K562 (cell line): ENCODE data around the gene EFNA2. TPM values are rescaled to one million over a fixed set of nuclear protein-coding genes. Genes with fewer than 3 reads are reported as not detected.

Experiments used
- ASH1L ChIP-seq: fragments of 450-650 bp; IDR thresholded peaks from 2 replicates; pipeline ENCODE4 v1.6.1; 2018; ENCODE audit warnings: borderline replicate concordance, mild to moderate bottlenecking, low read depth; ENCODE audit not compliant: partially characterized antibody
- CBX2 ChIP-seq: fragments of 200-600 bp; sonication (generic); IDR thresholded peaks from one replicate; pipeline ENCODE4 v1.6.1; 2012; ENCODE audit warnings: mild to moderate bottlenecking, low read length, inconsistent platforms; ENCODE audit not compliant: insufficient read depth, poor library complexity, severe bottlenecking
- E2F3 ChIP-seq: fragments of 250-450 bp; sonication (Bioruptor Pico); IDR thresholded peaks from 2 replicates; pipeline ENCODE4 v1.4.0; 2020; ENCODE audit warnings: mild to moderate bottlenecking
- EGR1 ChIP-seq: fragments of 450-650 bp; conservative IDR thresholded peaks from 2 replicates; pipeline ENCODE4 v1.6.1; 2017; ENCODE audit warnings: mild to moderate bottlenecking
- EP400 ChIP-seq: fragments of 450-650 bp; IDR thresholded peaks from 2 replicates; pipeline ENCODE4 v1.6.1; 2017; ENCODE audit warnings: antibody characterized with exemption, mild to moderate bottlenecking, moderate library complexity
- GABPA ChIP-seq: fragments of 200-800 bp; sonication (Bioruptor generic); conservative IDR thresholded peaks from 2 replicates; pipeline ENCODE4 v1.6.1; 2016; ENCODE audit warnings: low read depth, missing genetic modification characterization, missing compliant biosample characterization
- ILK ChIP-seq: fragments of 450-650 bp; IDR thresholded peaks from 2 replicates; pipeline ENCODE4 v1.6.1; 2016; ENCODE audit warnings: missing genetic modification characterization, low read depth, mild to moderate bottlenecking, missing compliant biosample characterization, moderate library complexity, borderline replicate concordance
- JUND ChIP-seq, 2 experiments: IDR thresholded peaks; 2 replicates in 1 of 2; 3 replicates in 1 of 2; pipeline ENCODE4 v1.6.1; 2011; ENCODE audit warnings: borderline replicate concordance in 2 of 2, low read depth in 2 of 2, low read length in 2 of 2, improper control_type of control experiment in 1 of 2, missing biosample characterization in 1 of 2, missing genetic modification characterization in 1 of 2, missing genetic modification reagents in 1 of 2
- MCM3 ChIP-seq: fragments of 450-650 bp; IDR thresholded peaks from 2 replicates; pipeline ENCODE4 v1.6.1; 2016
- MTA3 ChIP-seq: fragments of 450-650 bp; formaldehyde crosslinking; IDR thresholded peaks from 2 replicates; pipeline ENCODE4 v1.6.1; 2017; ENCODE audit warnings: mild to moderate bottlenecking, borderline replicate concordance
- NCOA4 ChIP-seq: fragments of 450-650 bp; IDR thresholded peaks from 2 replicates; pipeline ENCODE4 v1.6.1; 2018; ENCODE audit warnings: mild to moderate bottlenecking; ENCODE audit not compliant: partially characterized antibody
- PHF8 ChIP-seq: fragments of 200-600 bp; sonication (generic); IDR thresholded peaks from 2 replicates; pipeline ENCODE4 v1.6.1; 2012; ENCODE audit warnings: mixed run types, mild to moderate bottlenecking, inconsistent platforms, low read length, moderate library complexity, borderline replicate concordance
- POLR2H ChIP-seq: IDR thresholded peaks from 2 replicates; pipeline ENCODE4 v1.6.1; 2016; ENCODE audit warnings: missing genetic modification characterization, low read depth, mild to moderate bottlenecking, control low read depth, missing compliant biosample characterization, moderate library complexity
- RFX7 ChIP-seq: fragments of 250-450 bp; sonication (Bioruptor Pico); IDR thresholded peaks from 2 replicates; pipeline ENCODE4 v1.5.1; 2021; ENCODE audit warnings: mild to moderate bottlenecking
- TCFL5 ChIP-seq: fragments of 250-450 bp; sonication (Bioruptor Pico); conservative IDR thresholded peaks from 2 replicates; pipeline ENCODE4 v1.6.1; 2021; ENCODE audit warnings: mild to moderate bottlenecking, moderate library complexity, matching md5 sums
- ZNF121 ChIP-seq: sonication (generic); formaldehyde crosslinking; conservative IDR thresholded peaks from 2 replicates; pipeline ENCODE4 v1.8.0; 2022; ENCODE audit warnings: missing genetic modification reagents
- ZNF133 ChIP-seq: fragments of 250-450 bp; sonication (Bioruptor Pico); IDR thresholded peaks from 2 replicates; pipeline ENCODE4 v1.4.0; 2020; ENCODE audit warnings: mild to moderate bottlenecking
- ZNF282 ChIP-seq: sonication (generic); formaldehyde crosslinking; IDR thresholded peaks from 2 replicates; pipeline ENCODE4 v1.8.1; 2023; ENCODE audit warnings: missing genetic modification reagents
- ZNF592 ChIP-seq: fragments of 450-650 bp; IDR thresholded peaks from 2 replicates; pipeline ENCODE4 v1.6.1; 2017; ENCODE audit warnings: antibody characterized with exemption, mild to moderate bottlenecking
- ZNF639 ChIP-seq, 2 experiments: fragments of 200-800 bp in 1 of 2; sonication (Bioruptor generic) in 1 of 2; sonication (generic) in 1 of 2; formaldehyde crosslinking in 1 of 2; IDR thresholded peaks in 1 of 2; conservative IDR thresholded peaks in 1 of 2; 2 replicates each; pipeline versions ENCODE4 v1.5.0 to v1.6.1; 2016 to 2020; ENCODE audit warnings: missing compliant biosample characterization in 1 of 2, missing genetic modification characterization in 1 of 2, missing genetic modification reagents in 1 of 2
- polyA plus RNA-seq, 8 experiments: library from polyadenylated mRNA; depleted of rRNA in 4 of 8; stranded (reverse) in 5 of 8; unstranded in 3 of 8; fragments of >200 nt; fragmentation: Nextera tagmentation in 2 of 8; fragmentation: Illumina TruSeq in 1 of 8; extraction: Ambion mirVana in 2 of 8; extraction: Trizol in 1 of 8; gene quantifications; 2 replicates each; pipeline versions ENCODE4 v1.2.1 to v1.2.3, GENCODE V29; 2011 to 2014; ENCODE audit warnings: inconsistent platforms in 1 of 8, missing spikeins in 1 of 8
- total RNA-seq, 7 experiments: library from RNA; depleted of rRNA in 6 of 7; stranded (reverse); fragments of >200 nt in 6 of 7; fragmentation: Illumina TruSeq in 2 of 7; extraction: Trizol in 2 of 7; gene quantifications; 2 replicates each; pipeline versions ENCODE4 v1.2.1 to v1.2.3, GENCODE V29; 2011 to 2021; ENCODE audit warnings: low replicate concordance in 1 of 7

The EFNA2 gene
- total and polyA plus RNA-seq, 9 of the 15 experiments (the other 6 are each of a cell fraction or from before 2014, with no cell fraction given): 0.11 to 0.44 (median 0.15) TPM; not detected in 6

GRCh38 chr19:1239796-1240737 is 45.6 kb upstream of the EFNA2 start (continued):
- peak; percentile 42; the same call in 1 of the 2 replicates for TF ChIP-seq ZNF592
- TF ChIP-seq ZNF282 (CRISPR knock-in tag): no peak
- no peak for TF ChIP-seq TCFL5 (CRISPR knock-in tag)
- peak; percentile 94; the same call in 1 of the 2 replicates for TF ChIP-seq MTA3
- no peak for TF ChIP-seq ILK (tag)
- peak; percentile 74; the same call in 1 of the 2 replicates for TF ChIP-seq PHF8
- no peak for TF ChIP-seq CBX2
- TF ChIP-seq MCM3: no peak
- peak; percentile 96 for TF ChIP-seq JUND (IDR thresholded peaks at IDR 0.05; ENCODE audit: borderline replicate concordance, low read depth, low read length)
- peak; percentile 86; the same call in 1 of the 3 replicates for TF ChIP-seq JUND (tag; IDR thresholded peaks at IDR 0.05; ENCODE audit: borderline replicate concordance, low read depth, low read length)
- no peak for TF ChIP-seq ASH1L
- TF ChIP-seq ZNF121: no peak
- TF ChIP-seq RFX7 (CRISPR knock-in tag): no peak
- TF ChIP-seq E2F3: peak; percentile 57; the same call in 1 of the 2 replicates
- TF ChIP-seq EGR1: peak; percentile 86
- TF ChIP-seq EP400: no peak; the same call in 1 of the 2 replicates
- no peak for TF ChIP-seq POLR2H (tag)
- TF ChIP-seq ZNF133 (CRISPR knock-in tag): peak; percentile 65; the same call in 1 of the 2 replicates
- no peak; the same call in 1 of the 2 replicates for TF ChIP-seq GABPA (tag)
- peak in 1 of 2 experiments; percentile 89; a peak in 2 of 4 replicates for TF ChIP-seq ZNF639 (CRISPR knock-in tag; conservative IDR thresholded peaks at IDR 0.05 in 1 of 2, IDR thresholded peaks at IDR 0.05 in 1 of 2)
- no peak for TF ChIP-seq NCOA4
